ENCODE data around the gene SP6. TPM values are rescaled to one million over a fixed set of nuclear protein-coding genes. Genes with fewer than 3 reads are reported as not detected.
A peak's percentile ranks its signal among the peaks of the same experiment; 100 is the strongest.

The SP6 gene
- total and polyA plus RNA-seq, 2 of the 4 experiments (the other 2 are of a cell fraction), result under 0.01 to 0.31 TPM

- peak overlapping the region; percentile 46; the same call in 1 of the 3 replicates for H2BK15ac ChIP-seq (ENCODE audit: low read depth, low read length)
- TF ChIP-seq CTCF (conservative IDR thresholded peaks at IDR 0.05; ENCODE audit: low read depth, low read length) (no peak), BHLHE40 (IDR thresholded peaks at IDR 0.05; ENCODE audit: low read depth, low read length) (no peak), CEBPB (IDR thresholded peaks at IDR 0.05; ENCODE audit: low read depth, low read length) (no peak)
- no peak overlapping the region for H2BK5ac ChIP-seq (ENCODE audit: low read depth, low read length, poor library complexity, severe bottlenecking)
- no peak overlapping the region for H4K91ac ChIP-seq (ENCODE audit: insufficient read depth, low read depth, low read length)
- peaks cover 32% of the 10 kb centered on the region for H3K27me3 ChIP-seq (ENCODE audit: control insufficient read depth, insufficient read depth, low read length)
- H4K5ac ChIP-seq (ENCODE audit: low read depth, low read length), result no peak overlapping the region
- no peaks in the 10 kb centered on the region for H4K20me1 ChIP-seq (ENCODE audit: insufficient read depth, low read length)
- H3K9me3 ChIP-seq (ENCODE audit: control insufficient read depth, insufficient read depth, low read length), result peaks cover 3% of the 10 kb centered on the region; the same call in 1 of the 2 replicates
- ChIA-PET POLR2A (ENCODE audit: unreplicated experiment) (no interaction called here), CTCF (no interaction called here)
- no peak overlapping the region for H3K27ac ChIP-seq (ENCODE audit: insufficient read depth, low read length)
- intact Hi-C loops (cut with micrococcal nuclease) (no loop called here), dilution Hi-C loops (cut with HindIII; ENCODE audit: low sequenced_read_pairs, unreplicated experiment) (no loop called here), in situ Hi-C loops (cut with MboI; ENCODE audit: low sequenced_read_pairs) (no loop called here)
- H3K79me1 ChIP-seq (ENCODE audit: low read depth in 1 of 2, low read length in 2 of 2), result no peaks in the 10 kb centered on the region
- no peak overlapping the region for H3K23ac ChIP-seq (ENCODE audit: low read depth, low read length)
- DNase-seq (no peak), ATAC-seq (ENCODE audit: low read depth) (no peak)
- no peak overlapping the region for H4K8ac ChIP-seq (ENCODE audit: low read depth in 2 of 2, low read length in 2 of 2)
- 75% methylated on average over 20 of the region's 20 CpGs; no CpG with 5 or more reads in 1 of the 2 experiments for WGBS, 2 experiments (ENCODE audit: extremely low coverage in 2 of 2, insufficient read length in 1 of 2)
- H3K56ac ChIP-seq (ENCODE audit: extremely low read depth, insufficient read depth, low read length), result no peak overlapping the region
- H3K4ac ChIP-seq (ENCODE audit: low read depth, low read length), result no peak overlapping the region
- no peak overlapping the region for H3K9ac ChIP-seq (ENCODE audit: low read depth, low read length)
- H3K4me2 ChIP-seq (ENCODE audit: low read depth, low read length), result no peak overlapping the region
- peaks cover 8% of the 10 kb centered on the region for H3K4me1 ChIP-seq (ENCODE audit: control insufficient read depth, insufficient read depth, low read length)
- H2BK120ac ChIP-seq (ENCODE audit: low read depth, low read length), result no peak overlapping the region
- H3K18ac ChIP-seq (ENCODE audit: low read depth, low read length), result no peak overlapping the region
- no peak overlapping the region for H3K4me3 ChIP-seq (ENCODE audit: insufficient read depth, low read depth, low read length)
- H2AK9ac ChIP-seq (replicated peaks; ENCODE audit: low read depth, low read length, poor library complexity), result peak overlapping the region; percentile 31
- no peak overlapping the region for H3K14ac ChIP-seq (replicated peaks; ENCODE audit: low read depth, low read length)
- H3K9me1 ChIP-seq (ENCODE audit: insufficient read depth, low read length), result peaks cover 5% of the 10 kb centered on the region
- no peaks in the 10 kb centered on the region for H3K36me3 ChIP-seq (ENCODE audit: control insufficient read depth, insufficient read depth, low read length)
- BruUV-seq (replicated peaks), result no TSS peak
- H2BK20ac ChIP-seq (ENCODE audit: low read depth, low read length), result no peak overlapping the region
- peak overlapping the region; percentile 43 for H2AFZ ChIP-seq (replicated peaks; ENCODE audit: low read length, poor library complexity)
- peak overlapping the region; percentile 48 for H2AK5ac ChIP-seq (ENCODE audit: low read depth, low read length)
Observed at GRCh38 chr17:47866941-47867340, 16.0 kb upstream of the SP6 start.
